ENCODE results near the gene ZSCAN12. TPM values are rescaled to one million over a fixed set of nuclear protein-coding genes. Genes with fewer than 3 reads are reported as not detected.

The ZSCAN12 gene
- total RNA-seq, 2 donors from 2014 or later = 2.9 to 4.3 TPM

DNA sequence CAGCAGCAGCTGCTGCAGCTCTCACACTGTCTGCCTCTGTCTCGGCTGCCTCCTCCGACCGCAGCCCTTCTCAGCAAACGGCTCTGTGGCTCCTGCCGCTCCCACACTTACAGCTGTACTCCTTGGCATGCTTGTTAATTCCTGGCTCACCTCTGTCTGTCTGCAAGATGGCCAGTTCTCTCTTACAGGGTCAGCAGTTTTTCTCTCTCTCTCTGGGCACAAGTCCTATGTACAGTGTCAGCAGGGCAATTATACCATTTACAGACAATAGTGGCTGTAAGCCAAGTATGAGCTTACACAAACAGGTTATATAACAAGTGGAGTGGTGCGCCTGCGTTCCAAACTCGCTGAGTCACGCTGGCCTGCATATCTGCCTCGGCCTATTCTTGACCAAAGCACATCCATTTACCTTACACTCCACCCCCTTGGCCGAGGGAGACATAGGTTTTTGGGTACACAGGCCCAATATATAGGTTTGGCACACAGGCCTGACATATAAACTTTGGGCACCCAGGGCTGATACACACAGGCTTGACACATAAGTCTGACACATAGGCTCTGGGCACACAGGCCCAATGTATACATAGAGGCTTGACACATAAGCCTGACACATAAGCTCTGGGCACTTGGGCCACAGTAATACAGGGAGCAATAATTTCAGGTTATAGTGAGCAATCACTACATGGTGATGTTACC lies 45.4 kb downstream of the ZSCAN12 start:
- H3K27ac Mint-ChIP-seq = no peak overlapping the region
- H3K9me3 Mint-ChIP-seq = no peaks in the 10 kb centered on the region
- H3K36me3 Mint-ChIP-seq (ENCODE audit: low read depth) = no peaks in the 10 kb centered on the region
- peaks cover 25% of the 10 kb centered on the region for H3K4me1 Mint-ChIP-seq
- H3K4me3 Mint-ChIP-seq = no peak overlapping the region
- ATAC-seq (replicated peaks) = no peak
- no peaks in the 10 kb centered on the region for H3K27me3 Mint-ChIP-seq

DNA sequence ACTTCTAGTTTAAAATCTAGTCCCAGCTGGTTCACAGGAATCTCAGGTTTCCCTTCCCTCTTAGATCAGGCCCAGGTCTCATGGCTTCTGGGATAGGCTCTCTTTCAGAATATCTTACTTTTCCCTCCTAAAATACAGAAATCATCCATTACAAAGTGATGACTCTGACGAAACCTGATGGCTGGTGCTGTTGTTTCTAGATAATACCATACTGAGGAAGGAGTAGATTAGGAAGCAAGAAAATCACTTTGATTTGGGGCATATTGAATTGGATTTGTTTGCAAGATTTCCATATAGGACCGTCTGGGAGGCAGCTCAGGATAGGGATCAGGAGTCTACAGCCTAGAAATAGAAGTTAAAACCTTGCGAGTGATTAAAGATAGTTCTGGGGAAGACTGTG lies 46.2 kb downstream of the ZSCAN12 start:
- no peak for ATAC-seq (replicated peaks)
- Mint-ChIP-seq H3K4me3 (no peak overlapping the region), H3K9me3 (no peaks in the 10 kb centered on the region), H3K36me3 (ENCODE audit: low read depth) (no peaks in the 10 kb centered on the region), H3K27ac (no peak overlapping the region), H3K4me1 (peaks cover 25% of the 10 kb centered on the region), H3K27me3 (no peaks in the 10 kb centered on the region)

DNA sequence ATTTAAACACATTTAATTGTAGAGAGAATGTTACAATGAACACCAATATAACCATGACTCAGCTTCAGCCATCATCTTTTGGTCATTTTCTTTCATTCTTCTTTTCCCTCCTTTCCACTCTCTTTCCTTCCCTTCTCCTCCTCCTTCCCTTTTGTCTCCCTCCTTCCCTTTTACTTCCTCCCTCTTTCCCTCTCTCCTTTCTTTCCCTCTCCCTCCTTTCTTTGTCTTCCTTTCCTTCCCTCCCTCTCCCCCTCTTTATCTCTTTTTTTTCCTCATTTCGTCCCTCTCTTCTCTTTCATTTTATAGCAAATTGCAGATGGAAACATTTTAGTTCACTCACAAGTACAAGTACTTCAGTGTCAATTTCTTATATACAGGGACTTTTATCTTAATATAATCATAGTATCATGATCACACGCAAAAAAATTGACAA lies 48.0 kb downstream of the ZSCAN12 start:
- H3K9me3 Mint-ChIP-seq = no peaks in the 10 kb centered on the region
- no peaks in the 10 kb centered on the region for H3K36me3 Mint-ChIP-seq (ENCODE audit: low read depth)
- peak overlapping the region; percentile 94 for H3K4me3 Mint-ChIP-seq
- H3K4me1 Mint-ChIP-seq = peaks cover 25% of the 10 kb centered on the region
- H3K27me3 Mint-ChIP-seq = peaks cover 13% of the 10 kb centered on the region
- no peak for ATAC-seq (replicated peaks)
- H3K27ac Mint-ChIP-seq = no peak overlapping the region

DNA sequence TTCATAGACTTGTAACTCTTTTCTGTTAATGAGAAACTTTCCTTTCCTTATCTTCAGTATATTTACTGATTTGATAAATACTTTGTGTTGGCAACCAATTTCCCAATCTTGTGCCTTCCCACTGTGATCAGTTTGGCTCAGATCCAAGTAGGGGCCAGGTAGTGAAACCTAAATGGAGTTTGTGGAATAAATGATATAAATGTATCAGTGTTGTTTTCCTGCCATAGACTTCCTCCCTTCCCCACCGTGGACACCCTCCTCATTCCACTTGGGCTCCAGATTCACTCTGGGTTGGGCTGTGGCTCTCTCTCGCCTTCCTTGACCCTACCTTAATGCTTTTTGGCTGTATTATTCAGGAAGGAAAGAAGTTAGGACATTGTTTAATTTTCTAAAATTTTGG lies 48.5 kb downstream of the ZSCAN12 start:
- H3K4me1 Mint-ChIP-seq = peaks cover 25% of the 10 kb centered on the region
- H3K27me3 Mint-ChIP-seq = peaks cover 15% of the 10 kb centered on the region
- H3K27ac Mint-ChIP-seq = no peak overlapping the region
- peak overlapping the region; percentile 94 for H3K4me3 Mint-ChIP-seq
- no peaks in the 10 kb centered on the region for H3K36me3 Mint-ChIP-seq (ENCODE audit: low read depth)
- H3K9me3 Mint-ChIP-seq = no peaks in the 10 kb centered on the region
- no peak for ATAC-seq (replicated peaks)

DNA sequence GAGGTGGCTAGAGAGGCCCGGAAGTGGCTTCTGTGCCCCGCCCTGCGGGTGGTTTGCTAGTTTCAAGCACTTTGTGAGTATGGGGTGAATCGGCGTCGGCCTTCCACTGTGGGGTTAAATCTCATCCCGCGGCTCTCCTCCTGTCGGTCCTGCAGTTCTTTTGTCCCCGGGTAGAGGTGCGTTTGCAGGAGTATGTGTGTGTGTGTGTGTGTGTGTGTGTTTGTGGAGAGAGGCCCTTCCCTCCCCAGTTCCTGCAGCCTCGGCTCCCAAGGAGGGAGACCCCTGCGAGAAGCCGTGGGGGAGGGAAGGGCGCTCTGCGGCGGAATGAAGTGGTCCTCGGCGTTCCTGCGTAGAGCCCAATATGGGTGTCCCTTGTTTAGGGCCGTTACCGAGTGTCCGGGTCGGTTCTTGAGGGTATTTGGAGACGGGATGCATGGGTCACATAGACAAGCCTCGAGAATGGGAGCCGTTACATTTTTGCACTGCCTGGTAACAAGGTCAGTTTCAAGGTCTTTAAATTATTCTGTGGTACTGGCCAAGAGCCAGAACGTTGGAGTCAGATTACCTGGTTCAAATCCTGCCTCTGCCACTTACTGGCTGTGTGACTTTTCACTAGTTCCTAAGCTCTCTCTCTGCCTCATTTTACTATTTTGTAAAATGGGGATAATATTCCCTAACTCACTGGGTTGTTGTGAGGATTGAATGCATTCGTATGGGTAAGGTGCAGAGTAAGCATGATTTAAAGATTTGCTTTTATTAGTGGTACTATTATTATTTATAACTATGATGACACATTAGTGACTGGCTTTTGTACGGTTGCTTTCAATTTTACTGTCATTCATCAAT lies 49.4 kb downstream of the ZSCAN12 start, which contains the start of gene ZKSCAN3:
Gene ZKSCAN3, plus strand, starts transcription at position 56 of the 846 bp plus-strand sequence. CDS start 9,640 bp downstream, outside the sequence.
- H3K27me3 Mint-ChIP-seq = peaks cover 17% of the 10 kb centered on the region
- ATAC-seq (replicated peaks) = peak; percentile 100
- peak within 1 kb of the TSS; percentile 94 for H3K4me3 Mint-ChIP-seq
- H3K9me3 Mint-ChIP-seq = no peaks in the 10 kb centered on the region
- peak within 1 kb of the TSS; percentile 90 for H3K27ac Mint-ChIP-seq
- no peaks in the 10 kb centered on the region for H3K36me3 Mint-ChIP-seq (ENCODE audit: low read depth)
- H3K4me1 Mint-ChIP-seq = peaks cover 21% of the 10 kb centered on the region

DNA sequence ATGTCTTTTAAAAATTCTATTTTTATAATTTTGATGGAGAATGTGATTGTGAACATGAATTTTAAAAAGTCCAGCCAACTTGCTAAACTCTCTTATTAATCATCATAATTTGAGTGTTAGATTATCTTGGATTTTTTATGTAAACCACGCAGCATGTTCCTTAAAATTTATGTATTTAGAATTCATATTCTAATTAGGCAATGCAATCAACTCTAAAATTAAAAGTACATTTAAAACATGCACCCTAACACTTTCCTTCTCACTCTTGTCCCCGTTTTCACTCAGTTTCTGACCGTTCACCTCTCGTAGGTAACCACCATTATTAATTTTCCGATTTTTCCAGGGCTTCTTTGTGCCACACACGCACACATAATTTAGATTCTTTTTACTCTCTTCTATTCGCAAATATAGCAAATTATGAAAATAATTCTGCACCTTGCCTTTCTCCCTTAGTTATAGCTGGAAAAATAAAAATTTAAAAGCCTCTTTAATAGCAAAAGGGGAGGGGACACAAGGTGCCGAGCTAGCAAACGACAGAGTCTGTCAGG lies 50.1 kb downstream of the ZSCAN12 start:
- Mint-ChIP-seq H3K9me3 (no peaks in the 10 kb centered on the region), H3K27me3 (peaks cover 21% of the 10 kb centered on the region), H3K27ac (peak overlapping the region; percentile 90), H3K4me3 (peak overlapping the region; percentile 94), H3K36me3 (ENCODE audit: low read depth) (no peaks in the 10 kb centered on the region), H3K4me1 (peaks cover 21% of the 10 kb centered on the region)
- peak; percentile 3 for ATAC-seq (replicated peaks)

DNA sequence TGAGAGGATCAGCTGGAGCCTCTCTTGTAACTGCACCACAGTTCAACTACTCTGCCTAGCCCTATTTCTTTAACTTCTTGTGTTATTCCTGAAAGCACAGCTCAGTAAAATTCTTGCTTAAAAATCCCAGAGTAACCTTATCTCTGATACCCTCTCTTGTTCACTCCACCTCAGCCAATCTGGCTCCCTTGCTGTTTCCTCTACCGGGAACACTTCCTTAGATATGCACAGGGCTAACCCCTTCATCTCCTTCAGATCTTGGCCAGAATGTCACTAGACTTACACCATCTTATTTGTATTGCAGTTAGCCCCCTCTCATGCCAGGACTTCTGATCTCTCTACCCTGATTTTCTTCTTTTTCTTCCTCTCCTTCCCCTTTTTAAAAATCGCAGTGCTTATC lies 52.4 kb downstream of the ZSCAN12 start:
- Mint-ChIP-seq H3K4me3 (no peak overlapping the region), H3K4me1 (peaks cover 21% of the 10 kb centered on the region), H3K36me3 (ENCODE audit: low read depth) (no peaks in the 10 kb centered on the region), H3K27ac (no peak overlapping the region), H3K27me3 (peaks cover 23% of the 10 kb centered on the region), H3K9me3 (no peaks in the 10 kb centered on the region)
- no peak for ATAC-seq (replicated peaks)

DNA sequence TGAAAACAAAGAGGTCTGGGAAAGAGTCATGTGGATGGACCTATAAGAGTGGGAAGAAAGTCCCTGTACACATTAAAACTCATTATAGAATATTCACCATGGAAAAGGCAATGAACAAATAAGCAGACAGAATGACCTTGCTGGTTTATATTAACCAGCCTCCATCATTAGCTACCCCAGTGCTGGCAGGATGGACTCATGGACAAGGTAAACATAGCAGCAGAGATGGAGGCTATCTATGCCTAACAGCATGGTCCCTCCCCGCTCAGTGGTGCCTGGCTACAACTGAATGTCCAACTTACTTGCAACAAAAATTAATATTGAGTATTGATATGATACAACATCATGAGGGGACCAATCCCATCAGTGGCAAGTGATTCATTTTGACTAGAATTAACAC lies 54.3 kb downstream of the ZSCAN12 start:
- Mint-ChIP-seq H3K4me1 (peaks cover 8% of the 10 kb centered on the region), H3K27ac (no peak overlapping the region), H3K9me3 (peaks cover 2% of the 10 kb centered on the region), H3K4me3 (no peak overlapping the region), H3K27me3 (peaks cover 29% of the 10 kb centered on the region), H3K36me3 (ENCODE audit: low read depth) (no peaks in the 10 kb centered on the region)
- ATAC-seq (replicated peaks) = no peak

DNA sequence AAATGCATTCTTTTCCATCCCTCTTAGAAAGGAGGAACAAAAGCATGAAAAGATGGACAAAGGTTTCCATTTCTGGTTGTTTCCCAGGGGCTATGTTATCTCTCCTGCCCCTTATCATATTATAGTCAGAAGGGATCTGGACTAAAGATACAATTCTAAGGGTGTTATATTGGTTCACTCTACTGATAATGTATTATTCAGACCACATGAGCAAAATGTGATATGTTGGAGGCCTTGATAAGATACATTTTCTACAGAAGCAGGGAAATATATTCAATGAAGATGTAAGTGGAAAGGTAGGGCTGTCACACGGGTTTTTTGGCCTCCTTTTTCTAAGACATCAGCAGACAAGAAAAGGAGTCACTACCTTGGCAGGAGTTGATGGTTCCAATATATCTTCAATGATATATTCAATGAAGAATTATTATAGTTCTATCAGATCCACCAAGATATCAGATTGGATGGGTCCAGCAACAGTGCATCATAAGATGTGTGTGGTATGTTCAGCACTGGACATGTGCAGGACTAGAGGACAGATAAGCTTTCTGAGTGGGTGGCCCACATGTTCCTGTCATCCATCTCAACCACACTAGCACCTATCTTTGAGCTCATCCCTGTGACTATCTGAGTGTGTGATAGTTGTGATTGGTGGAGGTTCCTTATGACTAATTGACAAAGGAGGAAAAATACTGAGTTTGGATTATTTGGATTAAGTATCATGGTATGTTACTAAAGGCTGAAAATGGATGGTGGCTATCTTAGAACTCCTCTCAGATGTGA lies 55.5 kb downstream of the ZSCAN12 start:
- Mint-ChIP-seq H3K27ac (no peak overlapping the region), H3K4me1 (no peaks in the 10 kb centered on the region), H3K4me3 (no peak overlapping the region), H3K27me3 (peaks cover 29% of the 10 kb centered on the region), H3K9me3 (peaks cover 3% of the 10 kb centered on the region), H3K36me3 (ENCODE audit: low read depth) (no peaks in the 10 kb centered on the region)
- no peak for ATAC-seq (replicated peaks)

DNA sequence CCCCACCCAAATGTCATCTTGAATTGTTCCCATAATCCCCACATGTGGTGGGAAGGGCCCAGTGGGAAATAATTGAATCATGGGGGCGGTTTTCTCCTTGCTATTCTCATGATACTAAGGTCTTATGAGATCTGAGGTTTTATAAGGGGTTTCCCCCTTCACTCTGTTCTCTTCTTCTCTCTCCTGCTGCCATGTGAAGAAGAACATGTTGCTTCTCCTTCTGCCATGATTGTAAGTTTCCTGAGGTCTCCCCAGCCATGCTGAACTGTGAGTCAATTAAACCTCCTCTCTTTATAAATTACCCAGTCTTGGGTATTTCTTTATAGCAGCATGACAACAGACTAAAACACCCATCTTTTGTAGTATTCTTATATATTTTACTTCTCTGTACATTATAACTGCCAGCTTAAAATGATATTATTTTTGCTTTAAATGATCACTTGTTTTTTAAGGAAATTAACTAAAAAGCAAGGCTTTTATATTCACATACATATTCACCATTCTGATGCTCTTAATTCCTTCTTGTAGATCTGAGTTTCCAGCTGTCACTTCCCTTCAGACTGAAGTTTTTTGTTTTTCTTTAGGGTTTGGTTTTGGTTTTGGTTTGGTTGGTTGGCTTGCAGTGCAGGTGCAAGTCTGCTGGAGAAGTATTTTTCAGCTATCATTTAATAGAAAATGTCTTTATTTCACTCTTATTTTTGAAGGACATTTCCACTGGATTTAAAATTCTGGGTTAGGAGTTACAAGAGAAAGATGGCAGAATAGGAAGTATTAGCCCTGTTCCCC lies 59.0 kb downstream of the ZSCAN12 start:
- ATAC-seq (replicated peaks) = no peak
- H3K27me3 Mint-ChIP-seq = peaks cover 14% of the 10 kb centered on the region
- H3K36me3 Mint-ChIP-seq (ENCODE audit: low read depth) = no peaks in the 10 kb centered on the region
- no peak overlapping the region for H3K27ac Mint-ChIP-seq
- H3K4me3 Mint-ChIP-seq = no peak overlapping the region
- H3K4me1 Mint-ChIP-seq = no peaks in the 10 kb centered on the region
- peaks cover 3% of the 10 kb centered on the region for H3K9me3 Mint-ChIP-seq

DNA sequence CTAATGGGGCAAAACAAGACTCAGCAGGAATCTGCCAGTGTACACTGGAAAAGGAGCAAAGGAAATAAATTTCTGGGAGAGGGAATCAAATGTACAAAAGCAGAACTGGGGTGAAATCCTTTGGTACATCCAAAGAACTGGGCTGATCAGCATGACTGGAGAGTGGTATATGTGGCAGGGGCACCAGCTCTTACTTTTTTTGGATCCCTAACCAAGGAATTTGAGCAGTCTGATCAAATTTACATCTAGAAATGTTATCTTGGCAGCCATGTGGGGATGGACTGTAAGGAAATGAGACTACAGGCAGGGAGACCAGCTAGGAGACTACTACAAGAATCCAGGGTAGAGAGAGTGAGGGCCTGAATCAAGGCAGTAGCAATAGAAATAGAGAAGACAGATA lies 62.4 kb downstream of the ZSCAN12 start:
- Mint-ChIP-seq H3K36me3 (ENCODE audit: low read depth) (no peaks in the 10 kb centered on the region), H3K9me3 (peaks cover 3% of the 10 kb centered on the region), H3K4me1 (peaks cover 4% of the 10 kb centered on the region), H3K27me3 (peaks cover 6% of the 10 kb centered on the region), H3K4me3 (no peak overlapping the region), H3K27ac (no peak overlapping the region)
- ATAC-seq (replicated peaks) = no peak

DNA sequence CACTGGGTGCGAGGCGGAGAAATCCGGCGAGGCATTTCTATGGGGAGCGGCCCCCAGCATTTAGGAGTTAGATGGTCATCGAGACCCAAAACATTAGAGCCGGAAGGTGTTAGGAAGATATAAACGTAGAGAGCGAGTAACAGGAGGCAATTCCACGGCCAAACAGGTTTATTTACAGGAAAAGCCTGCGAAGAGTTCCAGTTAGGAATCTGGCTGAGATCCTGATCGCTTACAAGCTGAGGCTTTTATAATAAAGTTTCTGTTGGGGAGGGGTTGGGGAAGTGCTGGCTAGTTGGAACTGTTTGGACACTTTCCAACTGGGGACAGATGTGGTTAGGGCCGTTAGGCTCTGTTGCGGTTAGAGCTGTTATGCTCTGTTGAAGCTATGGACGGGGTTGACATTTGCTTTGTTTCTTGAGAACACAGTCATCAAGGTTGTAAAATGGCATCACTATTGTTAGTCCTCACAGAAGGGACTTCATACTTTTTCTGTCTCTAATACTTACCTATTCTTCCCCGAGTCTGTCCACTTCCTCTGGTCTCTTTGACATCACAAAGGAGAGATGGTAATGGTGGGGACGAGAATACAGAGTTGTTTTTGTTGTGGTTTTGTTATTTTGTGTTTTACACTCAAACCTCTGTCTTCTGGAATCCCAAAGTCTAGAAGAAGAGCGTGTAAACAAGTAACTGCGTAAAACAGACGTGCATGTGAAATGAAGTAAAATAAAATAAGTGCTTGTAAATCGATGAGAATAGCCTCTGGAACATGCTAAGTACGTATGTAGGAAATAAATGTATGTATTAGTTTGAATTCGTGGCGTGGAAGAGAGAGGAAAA lies 63.0 kb downstream of the ZSCAN12 start:
- Mint-ChIP-seq H3K9me3 (peaks cover 3% of the 10 kb centered on the region), H3K4me3 (no peak overlapping the region), H3K36me3 (ENCODE audit: low read depth) (no peaks in the 10 kb centered on the region), H3K27ac (no peak overlapping the region), H3K4me1 (peaks cover 4% of the 10 kb centered on the region), H3K27me3 (peaks cover under 1% of the 10 kb centered on the region)
- ATAC-seq (replicated peaks) = peak; percentile 58

All from activated T-helper 17 cell treated with anti-CD3 and anti-CD28 coated beads, Interleukin-2, amount 50 U/mL, for 72 hours (primary cell).